Psoas muscle (tissue), 8 donors: ENCODE results near the gene CHCHD6. TPM values are rescaled to one million over a fixed set of nuclear protein-coding genes. Genes with fewer than 3 reads are reported as not detected.

Source experiments
- ATAC-seq, 4 donors: fragments of 200-7000 bp; cut with Tn5 transposase; one replicate each; pipeline ENCODE4 v1.9.1; 2020; ENCODE audit warnings: moderate library complexity in 3 of 4, mild to moderate bottlenecking in 2 of 4
- DNase-seq, 2 donors: peaks; one replicate each; pipeline ENCODE4 v3.0.0-alpha.2; 2020
- H3K27ac ChIP-seq: fragments of 200-600 bp; one replicate; pipeline ENCODE4 v1.8.0; 2022
- H3K27me3 ChIP-seq, 3 donors: fragments of 200-600 bp in 1 of 3; one replicate each; pipeline versions ENCODE4 v1.6.1 to v1.8.0; 2013 to 2022; ENCODE audit warnings: low read length in 2 of 3, mild to moderate bottlenecking in 2 of 3, moderate library complexity in 1 of 3; ENCODE audit not compliant: insufficient read depth in 3 of 3
- H3K36me3 ChIP-seq, 2 donors: fragments of 200-600 bp in 1 of 2; one replicate each; pipeline versions ENCODE4 v1.6.1 to v1.8.0; 2013 to 2022; ENCODE audit warnings: low read depth in 1 of 2, mild to moderate bottlenecking in 1 of 2, moderate library complexity in 1 of 2; ENCODE audit not compliant: insufficient read depth in 1 of 2
- H3K4me1 ChIP-seq: fragments of 200-600 bp; one replicate; pipeline ENCODE4 v1.8.0; 2022
- H3K4me3 ChIP-seq: fragments of 200-600 bp; one replicate; pipeline ENCODE4 v1.8.0; 2022; ENCODE audit warnings: mild to moderate bottlenecking
- H3K9me3 ChIP-seq: fragments of 200-600 bp; one replicate; pipeline ENCODE4 v1.8.0; 2022
- WGBS, 3 donors: extraction: QIAGEN DNeasy Blood & Tissue Kit; methylation state at CpG; one replicate each; pipeline versions ENCODE4 v1.1.6 to v1.1.7; 2013; 5-methylcytosine and 5-hydroxymethylcytosine counted together
- intact Hi-C, 2 donors: fragments of 100-400 bp; cut with DNase I; formaldehyde crosslinking; loops; one replicate each; pipeline versions ENCODE4 v1.11.0 to v1.14.2; 2022
- polyA plus RNA-seq, 3 donors: library from polyadenylated mRNA; stranded (reverse); fragments of 200-250 nt; gene quantifications; one replicate each; pipeline ENCODE4 v1.2.3, GENCODE V29; 2013
- total RNA-seq, 4 donors: library from RNA; stranded (reverse); fragmentation: NEBNext Ultra II Directional in 2 of 4; extraction: Animal tissue kit (Norgen Biotek cat#: 25700) in 2 of 4; gene quantifications; one replicate each; pipeline versions ENCODE4 v1.2.1 to v1.2.4, GENCODE V29; 2021 to 2023
- TF ChIP-seq, protein P1 (sequence below): fragments of 200-600 bp; IDR thresholded peaks from one replicate; pipeline ENCODE4 v1.8.0; 2022; ENCODE audit warnings: antibody characterized with exemption
- donor health status: healthy with polysubstance abuse.
- donor health status: DM: no; HTN: no; CAD: no; lungs with moderate emphysema.
- donor health status: Bipolar disorder and iron deficiency.
- donor health status: healthy.
- donor health status: DM: yes; HTN: yes; CAD: no.
- donor health status: DM: no; HTN: no; CAD: no.
- donor health status: DM: no; HTN: no; CAD: no.
- donor health status: DM: yes; HTN: yes; CAD: no.

The CHCHD6 gene
- total and polyA plus RNA-seq, 7 donors: 2.4 to 13.8 (median 3.5) TPM

DNA sequence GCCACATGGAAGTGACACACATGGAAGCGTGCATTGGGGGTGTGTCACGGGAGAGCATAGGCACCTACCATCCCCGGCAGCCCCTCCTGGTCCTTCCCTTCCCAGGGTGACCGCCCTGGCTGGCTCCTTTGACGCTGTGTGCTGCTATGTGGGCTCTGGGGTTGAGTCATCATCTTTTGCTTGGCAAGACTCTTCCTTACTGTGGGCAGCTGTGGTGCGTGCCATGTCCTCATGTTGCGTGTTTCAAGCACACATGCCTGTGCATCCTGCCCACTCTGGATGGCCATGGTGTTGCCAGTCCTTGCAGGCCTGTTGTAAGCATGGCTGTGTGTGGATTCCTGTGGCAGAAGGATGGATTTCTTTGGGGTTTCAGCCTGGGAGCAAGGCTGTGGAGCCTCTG lies 292.9 kb downstream of the CHCHD6 start:
- WGBS, 3 donors: 78 to 89% (median 80%) methylated on average over 7 of the region's 7 CpGs
- intact Hi-C loops: no loop called here
- Histone ChIP-seq H3K27me3 (no peaks in the 10 kb centered on the region), H3K4me3 (no peak overlapping the region), H3K27ac (no peak overlapping the region), H3K36me3 (no peaks in the 10 kb centered on the region), H3K9me3 (no peaks in the 10 kb centered on the region), H3K4me1 (peaks cover 41% of the 10 kb centered on the region)
- DNase-seq: no peak
- TF ChIP-seq, protein P1, sequence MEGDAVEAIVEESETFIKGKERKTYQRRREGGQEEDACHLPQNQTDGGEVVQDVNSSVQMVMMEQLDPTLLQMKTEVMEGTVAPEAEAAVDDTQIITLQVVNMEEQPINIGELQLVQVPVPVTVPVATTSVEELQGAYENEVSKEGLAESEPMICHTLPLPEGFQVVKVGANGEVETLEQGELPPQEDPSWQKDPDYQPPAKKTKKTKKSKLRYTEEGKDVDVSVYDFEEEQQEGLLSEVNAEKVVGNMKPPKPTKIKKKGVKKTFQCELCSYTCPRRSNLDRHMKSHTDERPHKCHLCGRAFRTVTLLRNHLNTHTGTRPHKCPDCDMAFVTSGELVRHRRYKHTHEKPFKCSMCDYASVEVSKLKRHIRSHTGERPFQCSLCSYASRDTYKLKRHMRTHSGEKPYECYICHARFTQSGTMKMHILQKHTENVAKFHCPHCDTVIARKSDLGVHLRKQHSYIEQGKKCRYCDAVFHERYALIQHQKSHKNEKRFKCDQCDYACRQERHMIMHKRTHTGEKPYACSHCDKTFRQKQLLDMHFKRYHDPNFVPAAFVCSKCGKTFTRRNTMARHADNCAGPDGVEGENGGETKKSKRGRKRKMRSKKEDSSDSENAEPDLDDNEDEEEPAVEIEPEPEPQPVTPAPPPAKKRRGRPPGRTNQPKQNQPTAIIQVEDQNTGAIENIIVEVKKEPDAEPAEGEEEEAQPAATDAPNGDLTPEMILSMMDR: no peak
- peak in 2 of 4 donors; percentile 22 to 43 for ATAC-seq

DNA sequence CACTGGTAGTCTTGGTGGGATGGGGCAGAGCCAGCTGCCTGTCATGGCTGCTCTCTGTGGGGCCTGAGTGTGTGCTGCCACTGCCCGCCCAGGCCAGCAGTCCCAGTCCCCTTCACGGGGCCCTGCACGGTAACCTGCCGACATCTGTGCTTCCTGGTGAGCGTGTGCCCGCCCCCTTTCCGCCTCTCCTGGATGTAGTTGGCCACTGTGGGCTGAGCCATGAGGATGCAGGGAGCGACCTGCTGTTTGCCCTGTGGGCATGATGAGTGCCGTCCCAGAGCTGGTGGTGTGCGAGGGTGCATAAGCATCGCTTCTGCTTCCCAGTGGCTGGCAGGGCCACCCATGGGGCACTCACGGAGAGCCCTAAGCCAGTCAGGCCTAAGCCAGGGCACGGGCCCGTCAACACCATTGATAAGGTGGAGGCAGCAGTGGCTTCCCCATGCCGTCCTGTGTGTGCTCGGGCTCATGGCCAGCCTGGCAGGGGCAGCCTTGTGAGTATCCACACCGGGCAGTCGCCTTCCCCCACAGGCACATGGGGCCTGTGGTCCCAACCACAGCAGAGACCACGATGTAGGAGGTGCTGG lies 293.5 kb downstream of the CHCHD6 start:
- no peaks in the 10 kb centered on the region for H3K9me3 ChIP-seq
- DNase-seq (no peak), ATAC-seq (no peak)
- 92 to 95% (median 93%) methylated on average over 14 to 19 of the region's 19 CpGs for WGBS, 3 donors
- no peaks in the 10 kb centered on the region for H3K36me3 ChIP-seq
- intact Hi-C loops: no loop called here
- TF ChIP-seq, protein P1: no peak
- no peak overlapping the region for H3K4me3 ChIP-seq
- no peaks in the 10 kb centered on the region for H3K27me3 ChIP-seq
- H3K4me1 ChIP-seq: peaks cover 36% of the 10 kb centered on the region
- no peak overlapping the region for H3K27ac ChIP-seq

DNA sequence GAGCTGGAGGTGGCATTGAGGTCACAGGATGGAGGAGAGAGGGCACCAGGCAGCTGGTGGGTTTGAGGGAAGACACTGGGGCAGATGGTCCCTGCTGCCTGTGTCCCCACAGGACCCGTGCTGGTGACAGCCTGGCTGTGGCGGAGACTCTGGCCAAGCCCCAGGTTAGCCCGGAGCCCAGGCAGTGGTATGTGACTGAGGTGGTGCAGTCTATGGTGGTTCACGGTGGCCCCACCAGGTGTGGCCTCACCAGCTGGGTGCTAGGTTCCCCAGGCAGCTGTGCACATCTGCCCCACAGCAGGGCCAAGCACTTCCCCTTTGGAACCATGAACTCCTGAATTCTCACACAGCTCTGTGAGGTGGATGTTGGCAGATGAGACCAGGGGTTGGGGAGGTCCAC lies 294.3 kb downstream of the CHCHD6 start:
- 63 to 68% (median 65%) methylated on average over 4 of the region's 4 CpGs for WGBS, 3 donors
- Histone ChIP-seq H3K4me3 (no peak overlapping the region), H3K36me3 (no peaks in the 10 kb centered on the region), H3K9me3 (no peaks in the 10 kb centered on the region), H3K27ac (no peak overlapping the region), H3K4me1 (peaks cover 31% of the 10 kb centered on the region), H3K27me3 (no peaks in the 10 kb centered on the region)
- intact Hi-C loops: no loop called here
- ATAC-seq: no peak
- TF ChIP-seq, protein P1: no peak
- no peak for DNase-seq

DNA sequence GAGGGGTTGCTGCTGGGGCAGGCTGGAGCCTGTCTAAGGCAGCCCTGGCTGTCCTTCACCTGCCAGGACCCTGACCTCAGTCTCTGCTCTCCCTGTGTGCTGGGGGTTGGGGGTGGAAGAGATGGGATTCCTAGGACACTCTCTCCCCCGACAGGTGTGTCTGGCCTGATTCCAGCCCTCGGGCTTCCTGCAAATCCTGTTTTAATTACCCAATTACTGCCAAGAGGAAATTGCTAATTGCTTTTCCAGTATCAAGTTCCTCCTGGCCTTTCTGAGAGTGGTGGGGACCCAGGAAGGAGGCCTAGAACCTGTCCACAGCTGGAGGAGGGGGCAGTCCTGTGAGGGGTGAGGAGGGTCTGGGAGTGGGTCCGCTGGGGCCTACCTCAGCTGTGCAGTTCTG lies 294.7 kb downstream of the CHCHD6 start:
- H3K9me3 ChIP-seq: no peaks in the 10 kb centered on the region
- H3K36me3 ChIP-seq: no peaks in the 10 kb centered on the region
- H3K27ac ChIP-seq: no peak overlapping the region
- TF ChIP-seq, protein P1: no peak
- peaks cover 31% of the 10 kb centered on the region for H3K4me1 ChIP-seq
- no peaks in the 10 kb centered on the region for H3K27me3 ChIP-seq
- no peak overlapping the region for H3K4me3 ChIP-seq
- DNase-seq (no peak), ATAC-seq (no peak)
- intact Hi-C loops: no loop called here
- 14 to 46% (median 39%) methylated on average over 2 to 3 of the region's 3 CpGs for WGBS, 3 donors

DNA sequence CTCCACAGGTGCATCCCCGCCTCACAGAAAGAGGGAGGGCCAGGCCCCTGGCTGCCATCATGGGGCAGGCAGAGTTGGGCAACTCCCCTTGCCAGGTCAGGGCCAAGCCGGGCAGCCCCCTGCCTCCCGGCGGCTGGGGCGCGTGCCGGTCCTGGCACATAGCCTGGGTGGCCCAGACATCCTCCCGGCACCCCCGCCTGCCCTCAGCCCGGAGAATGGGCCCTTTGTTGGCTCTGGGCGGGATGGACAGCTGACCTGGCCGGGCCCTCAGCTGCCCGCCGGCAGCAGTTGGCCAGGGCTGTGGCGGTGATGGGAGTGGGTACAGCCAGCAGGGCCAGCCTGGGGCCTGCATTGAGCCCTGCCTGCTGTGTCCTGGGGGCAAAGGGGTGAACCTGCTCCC lies 295.3 kb downstream of the CHCHD6 start:
- Histone ChIP-seq H3K27me3 (no peaks in the 10 kb centered on the region), H3K4me1 (peaks cover 26% of the 10 kb centered on the region), H3K9me3 (no peaks in the 10 kb centered on the region), H3K36me3 (no peaks in the 10 kb centered on the region), H3K4me3 (no peak overlapping the region), H3K27ac (no peak overlapping the region)
- no peak for DNase-seq
- ATAC-seq: peak in 1 of 4 donors; percentile 42
- intact Hi-C loops: no loop called here
- TF ChIP-seq, protein P1: no peak
- WGBS, 3 donors: 34 to 65% (median 43%) methylated on average over 8 to 15 of the region's 15 CpGs
